HepG2 (cell line): ENCODE measurements around the gene CACNB4.

Experiments used
- JUND ChIP-seq: sonication (generic); formaldehyde crosslinking; IDR thresholded peaks from 2 replicates; pipeline ENCODE4 v1.8.0; 2022; ENCODE audit warnings: mild to moderate bottlenecking, missing genetic modification reagents
- NR2F1 ChIP-seq, 2 experiments: fragments of 450-650 bp in 1 of 2; formaldehyde crosslinking in 1 of 2; IDR thresholded peaks; 2 replicates each; pipeline versions ENCODE4 v1.5.0 to v1.6.1; 2016 to 2020; ENCODE audit warnings: mild to moderate bottlenecking in 1 of 2, missing compliant biosample characterization in 1 of 2, missing genetic modification reagents in 1 of 2, moderate library complexity in 1 of 2
- RBFOX2 ChIP-seq: fragments of 200-400 bp; formaldehyde crosslinking; IDR thresholded peaks from 2 replicates; pipeline ENCODE4 v1.6.1; 2017; ENCODE audit warnings: low read depth, mild to moderate bottlenecking, low read length
- TF ChIP-seq, protein P1 (sequence below): sonication (generic); formaldehyde crosslinking; IDR thresholded peaks from 2 replicates; pipeline ENCODE4 v1.5.0; 2020; ENCODE audit warnings: mild to moderate bottlenecking, missing genetic modification reagents, moderate library complexity
- TF ChIP-seq, protein P2 (sequence below): sonication (generic); formaldehyde crosslinking; IDR thresholded peaks from 2 replicates; pipeline ENCODE4 v1.4.0; 2020; ENCODE audit warnings: missing genetic modification reagents

DNA sequence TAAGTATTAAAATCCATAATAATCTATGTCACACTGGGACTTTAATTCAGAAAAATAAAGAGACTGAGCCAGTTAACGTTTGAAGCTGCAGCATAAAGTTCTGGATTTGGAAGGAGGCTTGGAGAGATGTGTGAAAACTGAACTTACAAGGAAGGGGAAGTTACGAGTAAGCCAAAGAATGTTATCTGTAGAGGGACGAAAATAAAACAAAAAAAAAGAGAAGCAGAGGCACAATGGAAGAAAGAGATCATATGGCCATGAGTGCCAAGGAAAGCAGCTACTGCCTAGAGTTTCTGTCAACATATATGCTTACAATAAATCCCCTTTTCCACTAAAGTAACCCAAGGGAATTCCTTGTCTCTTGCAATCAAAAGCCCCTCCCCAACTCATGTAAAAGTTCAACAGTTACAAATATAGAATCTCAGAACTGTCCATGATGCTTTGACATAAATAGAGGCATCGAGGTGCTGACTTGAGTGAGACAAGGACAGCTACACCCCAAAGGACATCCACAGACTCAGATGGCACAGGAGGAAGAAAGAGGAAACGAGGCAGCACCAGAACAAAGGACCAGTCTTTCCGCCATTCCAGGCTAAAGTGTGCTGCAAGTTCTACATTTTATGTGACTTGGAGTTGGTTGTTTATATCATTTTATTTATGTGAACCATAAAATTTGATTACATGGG, 254.5 kb downstream of the CACNB4 start:
- TF ChIP-seq, protein P1, sequence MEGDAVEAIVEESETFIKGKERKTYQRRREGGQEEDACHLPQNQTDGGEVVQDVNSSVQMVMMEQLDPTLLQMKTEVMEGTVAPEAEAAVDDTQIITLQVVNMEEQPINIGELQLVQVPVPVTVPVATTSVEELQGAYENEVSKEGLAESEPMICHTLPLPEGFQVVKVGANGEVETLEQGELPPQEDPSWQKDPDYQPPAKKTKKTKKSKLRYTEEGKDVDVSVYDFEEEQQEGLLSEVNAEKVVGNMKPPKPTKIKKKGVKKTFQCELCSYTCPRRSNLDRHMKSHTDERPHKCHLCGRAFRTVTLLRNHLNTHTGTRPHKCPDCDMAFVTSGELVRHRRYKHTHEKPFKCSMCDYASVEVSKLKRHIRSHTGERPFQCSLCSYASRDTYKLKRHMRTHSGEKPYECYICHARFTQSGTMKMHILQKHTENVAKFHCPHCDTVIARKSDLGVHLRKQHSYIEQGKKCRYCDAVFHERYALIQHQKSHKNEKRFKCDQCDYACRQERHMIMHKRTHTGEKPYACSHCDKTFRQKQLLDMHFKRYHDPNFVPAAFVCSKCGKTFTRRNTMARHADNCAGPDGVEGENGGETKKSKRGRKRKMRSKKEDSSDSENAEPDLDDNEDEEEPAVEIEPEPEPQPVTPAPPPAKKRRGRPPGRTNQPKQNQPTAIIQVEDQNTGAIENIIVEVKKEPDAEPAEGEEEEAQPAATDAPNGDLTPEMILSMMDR = no peak
- TF ChIP-seq RBFOX2 (no peak), JUND (CRISPR knock-in tag) (no peak), NR2F1 (CRISPR knock-in tag; IDR thresholded peaks at IDR 0.05) (no peak)
- TF ChIP-seq, protein P2, sequence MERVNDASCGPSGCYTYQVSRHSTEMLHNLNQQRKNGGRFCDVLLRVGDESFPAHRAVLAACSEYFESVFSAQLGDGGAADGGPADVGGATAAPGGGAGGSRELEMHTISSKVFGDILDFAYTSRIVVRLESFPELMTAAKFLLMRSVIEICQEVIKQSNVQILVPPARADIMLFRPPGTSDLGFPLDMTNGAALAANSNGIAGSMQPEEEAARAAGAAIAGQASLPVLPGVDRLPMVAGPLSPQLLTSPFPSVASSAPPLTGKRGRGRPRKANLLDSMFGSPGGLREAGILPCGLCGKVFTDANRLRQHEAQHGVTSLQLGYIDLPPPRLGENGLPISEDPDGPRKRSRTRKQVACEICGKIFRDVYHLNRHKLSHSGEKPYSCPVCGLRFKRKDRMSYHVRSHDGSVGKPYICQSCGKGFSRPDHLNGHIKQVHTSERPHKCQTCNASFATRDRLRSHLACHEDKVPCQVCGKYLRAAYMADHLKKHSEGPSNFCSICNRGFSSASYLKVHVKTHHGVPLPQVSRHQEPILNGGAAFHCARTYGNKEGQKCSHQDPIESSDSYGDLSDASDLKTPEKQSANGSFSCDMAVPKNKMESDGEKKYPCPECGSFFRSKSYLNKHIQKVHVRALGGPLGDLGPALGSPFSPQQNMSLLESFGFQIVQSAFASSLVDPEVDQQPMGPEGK = no peak
